Measurements from ENCODE around the gene GSTM5.

The GSTM5 gene

GRCh38 chr1:109757936-109758786 lies 46.1 kb downstream of the GSTM5 start:
- H3K9ac ChIP-seq (ENCODE audit: low read length): no peak overlapping the region
- H3K27ac ChIP-seq (ENCODE audit: low read length): no peak overlapping the region
- no peaks in the 10 kb centered on the region for H3K27me3 ChIP-seq (ENCODE audit: control insufficient read depth, insufficient read depth, low read length)
- H3K4me3 ChIP-seq (ENCODE audit: low read length): no peak overlapping the region
- no peaks in the 10 kb centered on the region for H3K9me3 ChIP-seq (ENCODE audit: control insufficient read depth, low read depth, low read length)
- H3K36me3 ChIP-seq (ENCODE audit: control insufficient read depth, low read depth, low read length): no peaks in the 10 kb centered on the region
- H3K4me1 ChIP-seq (ENCODE audit: control insufficient read depth, low read depth, low read length): no peaks in the 10 kb centered on the region

GRCh38 chr1:109759513-109760334 lies 47.7 kb downstream of the GSTM5 start:
- no peaks in the 10 kb centered on the region for H3K27me3 ChIP-seq (ENCODE audit: control insufficient read depth, insufficient read depth, low read length)
- H3K4me3 ChIP-seq (ENCODE audit: low read length): no peak overlapping the region

GRCh38 chr1:109760581-109761226 lies 48.7 kb downstream of the GSTM5 start:
- Histone ChIP-seq H3K27me3 (ENCODE audit: control insufficient read depth, insufficient read depth, low read length) (no peaks in the 10 kb centered on the region), H3K4me3 (ENCODE audit: low read length) (no peak overlapping the region), H3K36me3 (ENCODE audit: control insufficient read depth, low read depth, low read length) (no peaks in the 10 kb centered on the region), H3K9ac (ENCODE audit: low read length) (no peak overlapping the region), H3K4me1 (ENCODE audit: control insufficient read depth, low read depth, low read length) (no peaks in the 10 kb centered on the region), H3K27ac (ENCODE audit: low read length) (no peak overlapping the region), H3K9me3 (ENCODE audit: control insufficient read depth, low read depth, low read length) (no peaks in the 10 kb centered on the region)

More at GRCh38 chr1:109759513-109760334, 47.7 kb downstream of the GSTM5 start:
- H3K4me1 ChIP-seq (ENCODE audit: control insufficient read depth, low read depth, low read length): no peaks in the 10 kb centered on the region
- no peaks in the 10 kb centered on the region for H3K9me3 ChIP-seq (ENCODE audit: control insufficient read depth, low read depth, low read length)
- H3K36me3 ChIP-seq (ENCODE audit: control insufficient read depth, low read depth, low read length): no peaks in the 10 kb centered on the region
- H3K27ac ChIP-seq (ENCODE audit: low read length): no peak overlapping the region
- no peak overlapping the region for H3K9ac ChIP-seq (ENCODE audit: low read length)

GRCh38 chr1:109761227-109762038 lies 49.4 kb downstream of the GSTM5 start:
- H3K36me3 ChIP-seq (ENCODE audit: control insufficient read depth, low read depth, low read length): no peaks in the 10 kb centered on the region
- no peak overlapping the region for H3K27ac ChIP-seq (ENCODE audit: low read length)
- no peaks in the 10 kb centered on the region for H3K9me3 ChIP-seq (ENCODE audit: control insufficient read depth, low read depth, low read length)
- H3K27me3 ChIP-seq (ENCODE audit: control insufficient read depth, insufficient read depth, low read length): no peaks in the 10 kb centered on the region
- H3K4me1 ChIP-seq (ENCODE audit: control insufficient read depth, low read depth, low read length): no peaks in the 10 kb centered on the region
- no peak overlapping the region for H3K4me3 ChIP-seq (ENCODE audit: low read length)
- H3K9ac ChIP-seq (ENCODE audit: low read length): no peak overlapping the region

- H3K36me3 ChIP-seq (ENCODE audit: control insufficient read depth, low read depth, low read length): no peaks in the 10 kb centered on the region
- H3K9me3 ChIP-seq (ENCODE audit: control insufficient read depth, low read depth, low read length): no peaks in the 10 kb centered on the region
- H3K9ac ChIP-seq (ENCODE audit: low read length): no peak overlapping the region
- H3K27me3 ChIP-seq (ENCODE audit: control insufficient read depth, insufficient read depth, low read length): no peaks in the 10 kb centered on the region
- no peaks in the 10 kb centered on the region for H3K4me1 ChIP-seq (ENCODE audit: control insufficient read depth, low read depth, low read length)
- H3K27ac ChIP-seq (ENCODE audit: low read length): no peak overlapping the region
- H3K4me3 ChIP-seq (ENCODE audit: low read length): no peak overlapping the region
Measured at GRCh38 chr1:109762039-109762585, 50.1 kb downstream of the GSTM5 start.

- H3K4me1 ChIP-seq (ENCODE audit: control insufficient read depth, low read depth, low read length): no peaks in the 10 kb centered on the region
- H3K9ac ChIP-seq (ENCODE audit: low read length): no peak overlapping the region
- no peaks in the 10 kb centered on the region for H3K9me3 ChIP-seq (ENCODE audit: control insufficient read depth, low read depth, low read length)
- no peaks in the 10 kb centered on the region for H3K27me3 ChIP-seq (ENCODE audit: control insufficient read depth, insufficient read depth, low read length)
- no peaks in the 10 kb centered on the region for H3K36me3 ChIP-seq (ENCODE audit: control insufficient read depth, low read depth, low read length)
- H3K27ac ChIP-seq (ENCODE audit: low read length): no peak overlapping the region
- no peak overlapping the region for H3K4me3 ChIP-seq (ENCODE audit: low read length)
Measured at GRCh38 chr1:109762821-109763645, 51.0 kb downstream of the GSTM5 start.

- no peak within 1 kb of the TSS for H3K4me3 ChIP-seq (ENCODE audit: low read length)
- H3K9ac ChIP-seq (ENCODE audit: low read length): no peak within 1 kb of the TSS
- H3K27me3 ChIP-seq (ENCODE audit: control insufficient read depth, insufficient read depth, low read length): no peaks in the 10 kb centered on the region
- H3K36me3 ChIP-seq (ENCODE audit: control insufficient read depth, low read depth, low read length): no peaks in the 10 kb centered on the region
- no peaks in the 10 kb centered on the region for H3K9me3 ChIP-seq (ENCODE audit: control insufficient read depth, low read depth, low read length)
- H3K4me1 ChIP-seq (ENCODE audit: control insufficient read depth, low read depth, low read length): no peaks in the 10 kb centered on the region
- no peak within 1 kb of the TSS for H3K27ac ChIP-seq (ENCODE audit: low read length)
Measured at GRCh38 chr1:109763646-109764415, 51.8 kb downstream of the GSTM5 start, which contains the start of gene EPS8L3. Gene EPS8L3 (minus strand): TSS chr1:109763923. CDS start chr1:109761749, 2,174 bp downstream.

GRCh38 chr1:109764561-109765482 lies 52.8 kb downstream of the GSTM5 start:
- no peaks in the 10 kb centered on the region for H3K9me3 ChIP-seq (ENCODE audit: control insufficient read depth, low read depth, low read length)
- no peak overlapping the region for H3K27ac ChIP-seq (ENCODE audit: low read length)
- H3K27me3 ChIP-seq (ENCODE audit: control insufficient read depth, insufficient read depth, low read length): no peaks in the 10 kb centered on the region
- no peaks in the 10 kb centered on the region for H3K36me3 ChIP-seq (ENCODE audit: control insufficient read depth, low read depth, low read length)
- no peak overlapping the region for H3K4me3 ChIP-seq (ENCODE audit: low read length)
- no peaks in the 10 kb centered on the region for H3K4me1 ChIP-seq (ENCODE audit: control insufficient read depth, low read depth, low read length)
- H3K9ac ChIP-seq (ENCODE audit: low read length): no peak overlapping the region

- H3K9me3 ChIP-seq (ENCODE audit: control insufficient read depth, low read depth, low read length): no peaks in the 10 kb centered on the region
- no peak overlapping the region for H3K9ac ChIP-seq (ENCODE audit: low read length)
Measured at GRCh38 chr1:109765483-109765815, 53.4 kb downstream of the GSTM5 start.

More at GRCh38 chr1:109765483-109765815, 53.4 kb downstream of the GSTM5 start:
- Histone ChIP-seq H3K27ac (ENCODE audit: low read length) (no peak overlapping the region), H3K27me3 (ENCODE audit: control insufficient read depth, insufficient read depth, low read length) (no peaks in the 10 kb centered on the region), H3K4me3 (ENCODE audit: low read length) (no peak overlapping the region), H3K4me1 (ENCODE audit: control insufficient read depth, low read depth, low read length) (no peaks in the 10 kb centered on the region), H3K36me3 (ENCODE audit: control insufficient read depth, low read depth, low read length) (no peaks in the 10 kb centered on the region)
